C1 segment of cervical spinal cord (tissue), 14 donors: ENCODE data around the gene RASGEF1C.
A peak's percentile ranks its signal among the peaks of the same experiment; 100 is the strongest.

Source experiments
- DNase-seq, 14 donors: peaks; one replicate each; lab custom pipeline; 2025; lab: John Stamatoyannopoulos, UW

RASGEF1C gene

DNA sequence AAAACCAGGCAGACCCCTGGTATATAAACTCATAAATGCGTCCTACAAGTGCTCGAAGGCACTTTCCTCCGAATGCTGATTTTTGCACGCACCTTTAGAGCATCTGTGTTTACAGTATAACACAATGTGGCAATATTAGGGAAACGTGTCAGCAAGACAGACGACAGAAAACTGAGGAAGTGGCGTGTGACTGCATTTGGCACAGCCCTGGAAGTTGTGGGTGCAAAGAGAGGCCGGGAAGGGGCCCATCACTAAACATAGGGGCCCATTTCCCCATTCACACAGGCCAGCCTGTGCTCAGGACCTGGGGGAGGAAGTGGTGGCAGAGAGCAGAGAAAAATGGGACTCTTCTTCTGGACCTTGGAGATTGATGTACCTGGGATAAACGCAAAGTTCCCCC is 48.2 kb downstream of the RASGEF1C start:
- DNase-seq = peak in 2 of 14 donors; percentile 28 to 43

- no peak for DNase-seq
Measured at GRCh38 chr5:180160215-180160614, 48.8 kb downstream of the RASGEF1C start.

- DNase-seq = peak in 1 of 14 donors; percentile 90
Measured at GRCh38 chr5:180159756-180160155, 49.3 kb downstream of the RASGEF1C start.

DNA sequence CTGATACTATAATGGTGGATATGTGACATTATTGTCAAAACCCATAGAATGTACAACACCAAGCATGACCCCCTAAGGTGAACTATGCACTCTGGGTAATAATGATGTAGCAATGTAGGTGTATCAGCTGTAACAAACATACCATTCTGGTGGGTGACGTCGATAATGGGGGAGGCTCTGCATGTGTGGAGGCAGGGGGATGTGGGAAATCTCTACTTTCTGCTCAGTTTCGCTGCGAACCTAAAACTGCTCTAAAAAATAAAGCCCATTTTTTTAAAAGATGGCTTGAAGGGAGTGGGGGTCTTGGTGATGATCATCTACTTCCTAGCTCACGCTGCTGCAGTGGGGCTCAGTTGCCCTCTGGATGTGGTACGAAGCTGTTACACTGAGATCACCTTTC is 51.1 kb downstream of the RASGEF1C start:
- no peak for DNase-seq

GRCh38 chr5:180156141-180156540 is 52.9 kb downstream of the RASGEF1C start:
- no peak for DNase-seq

GRCh38 chr5:180155365-180155926 is 53.6 kb downstream of the RASGEF1C start:
- DNase-seq = peak in 3 of 14 donors; percentile 48 to 100 (median 58)

DNA sequence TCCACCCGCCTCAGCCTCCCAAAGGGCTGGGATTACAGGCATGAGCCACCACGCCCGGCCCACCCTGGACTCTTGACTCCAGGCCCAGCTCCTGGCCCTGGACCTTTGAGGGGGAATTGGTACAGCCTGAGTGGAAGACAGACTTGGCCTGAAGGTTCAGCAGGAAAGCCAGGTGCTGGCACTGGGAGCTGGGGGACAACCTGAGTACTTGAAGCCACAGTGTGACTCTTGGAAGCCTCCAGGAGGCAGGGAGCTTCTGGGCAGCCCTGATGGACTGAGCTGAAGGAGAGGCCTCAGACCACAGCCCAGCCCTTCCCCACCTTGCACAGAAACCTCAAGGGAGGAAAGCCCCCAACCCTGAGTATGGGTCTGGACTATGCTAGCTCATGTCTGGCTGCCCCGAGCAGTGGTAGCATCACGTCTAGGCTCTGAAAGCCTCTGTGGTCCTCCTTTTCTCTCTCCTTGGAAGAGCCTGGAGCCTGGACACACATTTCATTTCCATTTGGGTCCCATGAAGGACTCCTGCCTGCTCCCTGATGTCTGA is 54.1 kb downstream of the RASGEF1C start:
- peak in 1 of 14 donors; percentile 86 for DNase-seq

DNA sequence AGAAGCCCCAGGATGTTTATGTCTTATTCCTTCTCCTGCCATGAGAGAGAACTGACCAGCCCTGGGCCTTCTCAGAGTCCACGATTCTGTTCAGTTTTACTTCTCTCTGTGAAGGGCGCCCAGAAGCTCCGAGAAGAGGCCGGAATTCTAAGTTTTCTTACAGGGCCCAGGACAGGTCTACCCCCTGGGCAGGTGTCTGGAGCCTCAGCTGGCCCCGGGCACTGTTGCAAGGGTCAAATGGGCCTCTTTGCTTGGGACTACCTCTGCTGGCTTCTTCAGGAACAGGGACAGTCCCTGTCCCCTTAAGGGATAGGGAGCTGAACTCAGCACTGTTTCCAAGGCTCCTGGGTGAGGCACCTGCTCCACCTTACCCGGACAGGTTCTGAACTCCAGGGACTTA is 55.0 kb downstream of the RASGEF1C start:
- DNase-seq = no peak

DNA sequence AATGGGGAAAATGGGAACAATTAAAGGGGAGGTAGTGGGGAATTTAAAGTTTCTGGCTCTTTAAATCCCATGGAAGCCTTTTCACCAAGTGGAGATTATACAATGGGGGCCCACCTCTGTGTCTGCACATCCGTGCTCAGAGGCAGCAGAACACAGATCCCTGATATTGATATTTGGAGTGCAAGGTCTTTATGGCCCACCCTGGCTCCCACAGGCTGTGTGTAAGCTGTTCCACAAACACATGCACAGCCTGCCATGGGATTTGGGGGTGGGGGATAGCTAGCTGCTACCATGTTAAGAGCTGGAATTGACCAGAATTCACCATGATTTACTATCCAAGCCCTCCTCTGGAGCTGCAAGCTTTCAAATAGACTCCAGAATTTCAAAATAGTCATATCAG is 55.9 kb downstream of the RASGEF1C start:
- DNase-seq = no peak

DNA sequence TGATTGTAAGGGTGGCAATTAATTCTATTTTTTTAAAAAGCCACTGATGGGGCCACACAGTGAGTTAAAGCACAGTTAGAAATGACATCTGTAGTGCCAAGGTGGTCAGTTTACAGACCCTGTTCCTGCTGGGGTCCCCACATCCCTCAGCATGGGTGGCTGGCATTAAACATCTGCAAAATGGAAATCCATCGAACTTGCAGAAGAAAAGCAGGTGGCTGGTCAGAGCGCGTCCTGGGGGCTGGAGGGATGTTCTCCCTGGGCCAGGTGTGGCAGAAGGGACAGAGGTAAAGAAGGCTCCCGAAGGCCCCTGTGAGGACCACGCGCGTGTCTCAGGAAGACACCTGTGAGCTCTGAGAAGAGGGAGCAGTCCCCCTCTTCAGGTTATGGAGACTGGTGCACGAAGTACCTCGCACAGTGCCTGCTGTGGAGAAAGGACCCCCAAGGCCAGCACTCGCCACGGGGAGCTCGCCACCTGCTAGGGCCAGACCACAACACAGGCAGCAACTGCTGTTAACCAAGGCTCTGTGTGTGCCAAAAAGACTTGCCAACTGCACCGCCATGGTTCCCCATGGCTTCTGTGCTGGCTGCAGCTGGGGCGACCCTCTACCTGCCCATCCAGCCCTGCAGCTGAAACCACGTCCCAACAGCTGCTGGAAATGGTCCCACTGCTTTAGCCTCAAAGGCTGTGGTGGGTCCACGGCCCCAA is 65.2 kb downstream of the RASGEF1C start:
- no peak for DNase-seq

DNA sequence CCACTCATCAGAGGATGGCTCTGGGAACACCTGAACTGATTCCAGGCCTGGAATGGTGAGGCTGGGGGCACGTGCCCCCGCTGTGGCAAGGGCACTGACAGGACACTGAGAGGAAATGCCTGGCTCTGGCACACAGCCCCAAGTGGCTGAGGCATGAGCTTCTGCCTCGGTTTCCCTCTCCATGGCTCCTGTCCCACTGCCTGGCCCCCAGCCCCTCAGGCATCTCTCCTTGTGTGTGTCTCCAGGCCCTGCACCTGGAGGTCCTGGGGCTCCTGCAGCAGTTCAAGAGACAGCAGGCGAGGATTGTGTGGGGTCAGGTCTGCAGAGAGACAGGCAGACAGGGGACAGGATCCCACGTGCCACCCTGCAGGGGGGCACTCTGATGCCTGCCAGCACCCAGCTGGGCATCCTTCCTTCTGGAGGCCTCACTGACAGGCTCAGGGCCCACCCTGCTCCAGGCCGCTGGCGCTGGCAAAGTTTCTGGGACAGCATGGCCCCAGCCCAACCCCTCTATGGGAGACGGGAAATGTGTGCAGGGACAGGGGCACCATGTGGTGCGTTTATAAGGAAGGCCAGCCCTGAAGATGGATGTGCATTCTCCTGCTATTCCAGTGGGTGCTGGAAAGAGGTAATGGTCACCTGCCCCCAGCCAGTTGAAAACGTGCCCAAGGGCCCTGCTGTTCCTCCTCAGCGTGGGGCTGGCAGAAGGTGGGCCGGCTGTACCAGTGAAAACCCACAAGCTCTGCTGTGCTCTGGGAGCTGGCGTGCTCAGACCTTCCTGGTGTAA is 66.0 kb downstream of the RASGEF1C start:
- DNase-seq = peak in 1 of 14 donors; percentile 75

- DNase-seq = peak in 1 of 14 donors; percentile 66
Measured at GRCh38 chr5:180142021-180142765, 66.8 kb downstream of the RASGEF1C start.

GRCh38 chr5:180141068-180141660 is 67.8 kb downstream of the RASGEF1C start:
- no peak for DNase-seq

DNA sequence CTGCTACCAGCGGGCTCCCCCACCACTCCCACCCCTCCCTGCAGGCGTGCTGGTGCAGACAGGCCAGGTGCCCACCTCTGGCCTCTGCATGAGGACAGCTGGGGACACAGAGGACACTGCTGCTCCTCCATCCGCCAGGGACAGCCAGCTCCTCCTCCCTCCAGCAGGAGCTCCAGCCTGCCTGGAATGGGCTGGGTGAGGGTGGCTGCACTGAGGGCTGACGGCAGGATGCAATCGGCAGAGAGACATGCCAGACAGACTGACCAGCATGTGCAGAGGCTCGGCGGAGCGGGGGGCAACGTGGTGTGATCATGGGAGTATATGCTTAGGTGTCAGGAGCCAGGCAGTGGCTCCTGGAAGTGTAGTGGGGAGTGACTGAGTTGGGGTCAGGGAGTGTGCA is 68.4 kb downstream of the RASGEF1C start:
- DNase-seq = peak in 1 of 14 donors; percentile 55

- DNase-seq = peak in 1 of 14 donors; percentile 55
Measured at GRCh38 chr5:180140079-180140554, 68.9 kb downstream of the RASGEF1C start.

GRCh38 chr5:180139731-180140055 is 69.3 kb downstream of the RASGEF1C start:
- peak in 1 of 14 donors; percentile 54 for DNase-seq

GRCh38 chr5:180138976-180139730 is 69.9 kb downstream of the RASGEF1C start:
- DNase-seq = peak in 1 of 14 donors; percentile 54

DNA sequence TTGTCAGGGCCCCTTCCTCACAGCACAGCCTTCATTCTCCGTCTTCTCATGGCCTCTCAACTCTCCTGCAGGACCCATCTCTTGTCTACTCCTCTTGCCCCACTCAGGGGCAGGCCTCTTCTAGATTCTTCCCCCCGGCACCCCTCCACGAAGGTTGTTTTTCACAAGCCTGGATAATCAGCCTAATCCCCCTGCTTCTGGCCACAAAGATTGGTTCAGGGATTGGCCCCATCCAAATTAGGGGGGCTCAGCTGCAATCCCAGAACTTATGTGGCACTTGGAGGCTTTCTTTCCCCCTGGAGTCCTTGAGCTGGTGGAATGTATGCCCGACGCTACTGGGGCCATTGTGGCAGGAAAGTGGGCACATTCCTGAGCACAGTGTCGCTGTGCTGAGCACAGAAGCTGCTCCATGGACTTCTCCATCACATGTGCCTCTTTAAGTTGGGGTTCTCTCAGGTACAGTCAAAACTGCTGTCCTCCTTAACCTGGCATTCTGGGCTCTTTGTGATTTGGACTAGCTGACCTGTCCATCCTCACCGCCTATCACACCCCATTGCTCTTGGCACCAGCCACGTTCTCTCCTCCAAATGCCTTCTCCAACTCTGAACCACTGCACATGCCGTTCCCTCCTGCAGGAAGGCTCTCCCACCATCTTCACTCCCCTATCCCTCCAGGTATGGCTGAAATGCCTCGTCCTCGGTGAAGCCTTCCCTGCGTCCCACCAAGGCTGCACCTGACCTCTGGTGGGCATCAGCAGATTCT is 70.6 kb downstream of the RASGEF1C start:
- DNase-seq = no peak

GRCh38 chr5:180137401-180138213 is 71.4 kb downstream of the RASGEF1C start:
- DNase-seq = no peak
